GDM1 (cell line): ENCODE measurements around the gene FAM72D.
"Not testable (repeated sequence)": the region's sequence is repeated elsewhere in the genome, so short reads cannot be mapped to it uniquely, and the experiment has no call there.

Source experiments
- DNase-seq: peaks from one replicate; lab custom pipeline; 2025; lab: John Stamatoyannopoulos, UW

FAM72D gene

GRCh38 chr1:145146308-145146707 is 50.5 kb downstream of the FAM72D start:
- not testable (repeated sequence) for DNase-seq

- DNase-seq, result not testable (repeated sequence)
Measured at GRCh38 chr1:145147172-145147571, 51.4 kb downstream of the FAM72D start.

GRCh38 chr1:145155421-145155820 is 59.6 kb downstream of the FAM72D start:
- DNase-seq, result not testable (repeated sequence)

- DNase-seq, result not testable (repeated sequence)
Measured at GRCh38 chr1:145155873-145156272, 60.1 kb downstream of the FAM72D start.

GRCh38 chr1:145156891-145157610 is 61.3 kb downstream of the FAM72D start:
- DNase-seq, result not testable (repeated sequence)

- DNase-seq, result not testable (repeated sequence)
Measured at GRCh38 chr1:145157715-145158114, 61.9 kb downstream of the FAM72D start.

GRCh38 chr1:145161046-145161752 is 65.4 kb downstream of the FAM72D start:
- DNase-seq, result not testable (repeated sequence)
